Naive thymus-derived CD4-positive, alpha-beta T cell (primary cell): ENCODE results near the gene UGT2B17. TPM values are rescaled to one million over a fixed set of nuclear protein-coding genes. Genes with fewer than 3 reads are reported as not detected.
"Not testable (repeated sequence)": the region's sequence is repeated elsewhere in the genome, so short reads cannot be mapped to it uniquely, and the experiment has no call there.

Source experiments
- ATAC-seq: fragments of 150-1000 bp; cut with Tn5 transposase; 2 replicates; pipeline ENCODE4 v1.10.0; 2021; ENCODE audit warnings: mild to moderate bottlenecking, moderate library complexity
- CTCF ChIA-PET: fragments of 350-600 bp; sonication (Branson Sonifier 250); formaldehyde crosslinking; loops from one replicate; lab custom pipeline; 2021; ENCODE audit warnings: antibody characterized with exemption; lab: Charles Lee
- POLR2A ChIA-PET: fragments of 350-600 bp; sonication (Branson Sonifier 250); formaldehyde crosslinking; loops from one replicate; lab custom pipeline; 2021; ENCODE audit warnings: antibody characterized with exemption, inconsistent platforms; lab: Charles Lee
- DNase-seq, 9 donors: peaks; one replicate each; pipeline versions ENCODE4 v3.0.0 to v3.0.0-alpha.2; 2020 to 2022; ENCODE audit warnings: mixed read lengths in 1 of 9
- H3K27ac ChIP-seq: one replicate; pipeline ENCODE4 v1.7.0; 2013; ENCODE audit warnings: mild to moderate bottlenecking, low read depth, low read length, moderate library complexity
- H3K27me3 ChIP-seq, 2 donors: one replicate each; pipeline ENCODE4 v1.7.0; 2013; ENCODE audit warnings: low read length in 2 of 2, mild to moderate bottlenecking in 2 of 2, moderate library complexity in 2 of 2; ENCODE audit not compliant: control insufficient read depth in 2 of 2, insufficient read depth in 2 of 2
- H3K36me3 ChIP-seq, 3 experiments: 1 replicate in 2 of 3; 2 replicates in 1 of 3; pipeline ENCODE4 v1.7.0; 2013; ENCODE audit warnings: low read length in 3 of 3, mild to moderate bottlenecking in 3 of 3, moderate library complexity in 1 of 3; ENCODE audit not compliant: insufficient read depth in 3 of 3, control insufficient read depth in 2 of 3
- H3K4me1 ChIP-seq, 2 donors: one replicate each; pipeline ENCODE4 v1.7.0; 2013; ENCODE audit warnings: low read length in 2 of 2, mild to moderate bottlenecking in 2 of 2, moderate library complexity in 1 of 2; ENCODE audit not compliant: control insufficient read depth in 2 of 2, insufficient read depth in 2 of 2
- H3K4me3 ChIP-seq: 2 replicates; pipeline ENCODE4 v1.7.0; 2013; ENCODE audit warnings: mild to moderate bottlenecking, low read length
- H3K9me3 ChIP-seq, 3 experiments: 1 replicate in 2 of 3; 2 replicates in 1 of 3; pipeline ENCODE4 v1.7.0; 2013; ENCODE audit warnings: low read length in 3 of 3; ENCODE audit not compliant: control insufficient read depth in 2 of 3
- H3K27ac Mint-ChIP-seq, 9 donors: one replicate each; pipeline ENCODE4 v1.8.0; 2020 to 2022; ENCODE audit warnings: mixed read lengths in 9 of 9, mild to moderate bottlenecking in 8 of 9, moderate library complexity in 5 of 9, inconsistent platforms in 2 of 9
- H3K27me3 Mint-ChIP-seq, 5 donors: one replicate each; pipeline ENCODE4 v1.8.0; 2021 to 2022; ENCODE audit warnings: mixed read lengths in 5 of 5, mild to moderate bottlenecking in 1 of 5
- H3K36me3 Mint-ChIP-seq, 5 donors: one replicate each; pipeline ENCODE4 v1.8.0; 2020 to 2022; ENCODE audit warnings: mixed read lengths in 5 of 5, mild to moderate bottlenecking in 3 of 5, inconsistent platforms in 1 of 5
- H3K4me1 Mint-ChIP-seq, 7 donors: one replicate each; pipeline ENCODE4 v1.8.0; 2020 to 2022; ENCODE audit warnings: mixed read lengths in 7 of 7, mild to moderate bottlenecking in 3 of 7, inconsistent platforms in 1 of 7
- H3K4me3 Mint-ChIP-seq, 10 donors: one replicate each; pipeline ENCODE4 v1.8.0; 2020 to 2022; ENCODE audit warnings: mild to moderate bottlenecking in 10 of 10, mixed read lengths in 10 of 10, moderate library complexity in 6 of 10, inconsistent platforms in 2 of 10
- H3K9me3 Mint-ChIP-seq, 11 donors: one replicate each; pipeline ENCODE4 v1.8.0; 2020 to 2022; ENCODE audit warnings: mixed read lengths in 11 of 11, mild to moderate bottlenecking in 4 of 11, inconsistent platforms in 1 of 11, moderate library complexity in 1 of 11
- intact Hi-C, 2 donors: fragments of 100-400 bp; cut with micrococcal nuclease; formaldehyde crosslinking; loops; one replicate each; pipeline ENCODE4 v1.15.1; 2023
- polyA plus RNA-seq, 2 donors: library from polyadenylated mRNA; unstranded; fragments of 300-500 nt; fragmentation: Illumina TruSeq; gene quantifications; one replicate each; pipeline ENCODE4 v1.2.3, GENCODE V29; 2021
- total RNA-seq, 6 experiments: library from RNA in 5 of 6; stranded (reverse) in 5 of 6; gene quantifications; 1 replicate in 5 of 6; 2 replicates in 1 of 6; pipeline ENCODE4 v1.2.3 and lab custom pipeline; 2021 to 2026

Gene UGT2B17
- total and polyA plus RNA-seq, 7 experiments from 2014 or later: 0.27 TPM; not detected in 6

DNA sequence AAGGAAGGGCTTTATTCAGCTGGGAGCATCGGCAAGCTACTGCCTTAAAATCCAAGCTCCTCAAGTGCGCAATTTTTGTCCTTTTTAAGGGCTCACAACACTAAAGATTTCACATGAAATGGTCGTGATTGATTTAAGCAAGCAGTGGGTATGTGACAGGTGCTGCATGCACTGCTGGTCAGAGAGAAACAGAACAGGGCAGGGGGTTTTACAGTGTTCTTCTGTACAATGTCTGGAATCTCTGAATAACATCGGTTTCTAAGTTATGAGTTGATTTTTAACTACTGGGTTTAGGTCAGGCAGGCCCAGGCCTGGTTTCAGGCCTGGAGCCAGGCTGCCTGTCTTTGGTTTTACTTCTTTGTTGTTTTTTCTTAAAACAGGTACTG, 6.0 kb downstream of the UGT2B17 start:
- H3K4me3 ChIP-seq: no peak overlapping the region
- intact Hi-C loops: no loop called here
- Mint-ChIP-seq H3K27me3 (no peaks in the 10 kb centered on the region), H3K4me1 (no peaks in the 10 kb centered on the region), H3K4me3 (no peak overlapping the region), H3K27ac (no peak overlapping the region), H3K9me3 (no peaks in the 10 kb centered on the region), H3K36me3 (no peaks in the 10 kb centered on the region)
- POLR2A ChIA-PET: no interaction called here
- no peak for ATAC-seq
- no peaks in the 10 kb centered on the region for H3K27me3 ChIP-seq
- no peak overlapping the region for H3K27ac ChIP-seq
- CTCF ChIA-PET: no interaction called here
- no peaks in the 10 kb centered on the region for H3K9me3 ChIP-seq
- DNase-seq: no peak
- H3K4me1 ChIP-seq: no peaks in the 10 kb centered on the region
- no peaks in the 10 kb centered on the region for H3K36me3 ChIP-seq

DNA sequence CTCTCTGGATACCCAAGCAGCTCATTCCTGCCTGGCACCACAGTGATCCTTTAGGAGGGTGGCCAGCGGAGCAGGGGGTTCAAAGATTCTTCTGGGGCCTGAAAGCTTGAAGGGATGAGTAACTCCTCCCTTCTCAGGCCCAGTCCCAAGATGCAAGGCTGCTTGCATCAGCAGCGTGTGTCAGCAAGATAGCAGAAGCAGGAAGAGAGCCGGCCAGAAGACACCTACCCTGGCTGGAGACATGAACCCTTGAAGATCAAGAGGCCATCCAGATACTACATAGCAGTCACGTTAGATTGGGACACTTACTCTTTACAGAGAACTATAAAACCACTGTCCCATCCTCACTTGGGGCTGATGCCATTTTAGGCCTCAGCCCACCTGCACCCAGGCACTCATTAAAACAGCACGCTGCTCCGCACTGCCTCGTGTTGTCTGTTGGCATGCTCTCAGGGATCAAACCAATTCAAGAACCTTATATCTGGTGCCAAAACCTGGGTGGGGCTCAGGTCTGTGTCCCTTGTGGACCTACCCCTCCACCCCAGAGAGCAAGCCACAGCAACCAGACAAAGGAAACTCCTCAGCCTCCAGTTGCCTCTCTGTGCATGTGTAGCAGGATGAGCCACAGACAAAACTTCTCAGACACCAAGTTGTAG, 6.5 kb downstream of the UGT2B17 start:
- H3K4me3 Mint-ChIP-seq: no peak overlapping the region
- intact Hi-C loops: no loop called here
- CTCF ChIA-PET: no interaction called here
- no peak overlapping the region for H3K27ac ChIP-seq
- no peak for ATAC-seq
- H3K27me3 ChIP-seq: no peaks in the 10 kb centered on the region
- no peaks in the 10 kb centered on the region for H3K9me3 Mint-ChIP-seq
- no peaks in the 10 kb centered on the region for H3K36me3 Mint-ChIP-seq
- H3K27ac Mint-ChIP-seq: peak overlapping the region in 1 of 9 donors; percentile 36
- POLR2A ChIA-PET: no interaction called here
- H3K36me3 ChIP-seq: no peaks in the 10 kb centered on the region
- H3K4me1 ChIP-seq: no peaks in the 10 kb centered on the region
- H3K4me1 Mint-ChIP-seq: no peaks in the 10 kb centered on the region
- no peak for DNase-seq
- H3K27me3 Mint-ChIP-seq: no peaks in the 10 kb centered on the region
- no peak overlapping the region for H3K4me3 ChIP-seq
- H3K9me3 ChIP-seq: no peaks in the 10 kb centered on the region

DNA sequence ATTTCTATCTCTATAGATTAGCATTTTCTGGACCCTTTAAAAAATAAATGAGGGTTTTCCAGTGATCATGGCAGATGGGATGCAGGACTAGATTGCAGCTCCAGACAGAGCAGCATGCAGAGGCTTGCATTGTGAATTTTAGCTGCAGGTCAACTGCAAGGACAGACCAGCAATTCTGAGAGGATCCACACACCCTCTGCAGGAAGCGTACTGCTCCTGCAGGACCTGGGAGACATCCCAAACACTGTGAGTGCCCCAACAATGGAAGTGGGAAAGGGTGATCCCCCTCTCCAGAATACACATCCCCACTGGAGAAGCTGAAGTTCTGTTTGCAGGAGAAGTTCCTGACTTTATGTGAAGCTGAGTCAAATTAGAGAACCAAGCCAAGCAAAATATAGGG, 7.1 kb downstream of the UGT2B17 start:
- not testable (repeated sequence) for H3K27me3 Mint-ChIP-seq

GRCh38 chr4:68568535-68568934, 7.6 kb downstream of the UGT2B17 start:
- H3K36me3 ChIP-seq, H3K27ac ChIP-seq, H3K27ac Mint-ChIP-seq, CTCF ChIA-PET, H3K4me3 Mint-ChIP-seq, H3K4me1 Mint-ChIP-seq, H3K36me3 Mint-ChIP-seq, H3K27me3 Mint-ChIP-seq, DNase-seq, POLR2A ChIA-PET, H3K4me1 ChIP-seq, ATAC-seq, H3K27me3 ChIP-seq, H3K9me3 Mint-ChIP-seq, H3K9me3 ChIP-seq, H3K4me3 ChIP-seq, intact Hi-C loops: not testable (repeated sequence)

More for the DNA sequence above, 7.1 kb downstream of the UGT2B17 start:
- CTCF ChIA-PET, intact Hi-C loops, H3K4me1 ChIP-seq, H3K27ac Mint-ChIP-seq, ATAC-seq, POLR2A ChIA-PET, H3K27me3 ChIP-seq, DNase-seq, H3K9me3 ChIP-seq, H3K9me3 Mint-ChIP-seq, H3K4me3 Mint-ChIP-seq, H3K4me3 ChIP-seq, H3K36me3 Mint-ChIP-seq, H3K4me1 Mint-ChIP-seq, H3K27ac ChIP-seq, H3K36me3 ChIP-seq: not testable (repeated sequence)

- H3K27ac ChIP-seq, H3K9me3 ChIP-seq, DNase-seq, H3K36me3 ChIP-seq, H3K9me3 Mint-ChIP-seq, H3K4me1 ChIP-seq, CTCF ChIA-PET, H3K36me3 Mint-ChIP-seq, ATAC-seq, H3K27ac Mint-ChIP-seq, H3K4me3 Mint-ChIP-seq, H3K4me1 Mint-ChIP-seq, POLR2A ChIA-PET, H3K27me3 Mint-ChIP-seq, H3K27me3 ChIP-seq, H3K4me3 ChIP-seq, intact Hi-C loops: not testable (repeated sequence)
These were observed 9.8 kb downstream of the UGT2B17 start for GRCh38 chr4:68566364-68566763.

- CTCF ChIA-PET, H3K9me3 ChIP-seq, H3K4me1 Mint-ChIP-seq, H3K27me3 ChIP-seq, DNase-seq, H3K36me3 Mint-ChIP-seq, H3K4me1 ChIP-seq, H3K27me3 Mint-ChIP-seq, H3K27ac ChIP-seq, H3K4me3 ChIP-seq, POLR2A ChIA-PET, ATAC-seq, H3K36me3 ChIP-seq, intact Hi-C loops, H3K27ac Mint-ChIP-seq, H3K9me3 Mint-ChIP-seq, H3K4me3 Mint-ChIP-seq: not testable (repeated sequence)
These were observed 11.0 kb downstream of the UGT2B17 start for GRCh38 chr4:68565082-68565481.

GRCh38 chr4:68560364-68561070, 15.6 kb downstream of the UGT2B17 start:
- H3K4me3 Mint-ChIP-seq, H3K27ac ChIP-seq, H3K27me3 Mint-ChIP-seq, H3K4me1 ChIP-seq, CTCF ChIA-PET, intact Hi-C loops, H3K27me3 ChIP-seq, DNase-seq, H3K4me1 Mint-ChIP-seq, H3K4me3 ChIP-seq, H3K27ac Mint-ChIP-seq, H3K36me3 ChIP-seq, ATAC-seq, H3K36me3 Mint-ChIP-seq, H3K9me3 ChIP-seq, H3K9me3 Mint-ChIP-seq: not testable (repeated sequence)
- POLR2A ChIA-PET: interaction anchor here (0.5 kb wide), 1 partner anchor 192 kb away, joined by 3 read pairs; no protein-coding TSS in a partner anchor
